Measurements from ENCODE around the gene COMMD4. TPM values are rescaled to one million over a fixed set of nuclear protein-coding genes. Genes with fewer than 3 reads are reported as not detected.
"Not testable (repeated sequence)": the region's sequence is repeated elsewhere in the genome, so short reads cannot be mapped to it uniquely, and the experiment has no call there.

Gene COMMD4
- total and polyA plus RNA-seq, 2 donors from 2014 or later = 67.6 to 162 TPM

- Histone ChIP-seq H3K27me3 (ENCODE audit: control insufficient read depth, insufficient read depth, low read length) (no peaks in the 10 kb centered on the region), H3K9me3 (ENCODE audit: control insufficient read depth in 2 of 3, insufficient read depth in 1 of 3, low read length in 3 of 3) (no peaks in the 10 kb centered on the region), H3K4me3 (ENCODE audit: low read length in 3 of 3) (no peak overlapping the region), H3K36me3 (ENCODE audit: control insufficient read depth in 2 of 3, insufficient read depth in 3 of 3, low read length in 3 of 3) (no peaks in the 10 kb centered on the region), H3K27ac (ENCODE audit: low read depth in 2 of 2, low read length in 2 of 2) (no peak overlapping the region), H3K9ac (ENCODE audit: low read length in 3 of 3) (no peak overlapping the region), H3K4me1 (ENCODE audit: control insufficient read depth in 2 of 3, insufficient read depth in 2 of 3, low read depth in 1 of 3, low read length in 3 of 3) (no peaks in the 10 kb centered on the region)
- TF ChIP-seq CTCF (IDR thresholded peaks at IDR 0.05; ENCODE audit: borderline replicate concordance, extremely low read depth, insufficient read depth) = no peak
- no peak for DNase-seq
- FAIRE-seq = no peak
- intact Hi-C loops (cut with DNase I) = no loop called here
Observed at GRCh38 chr15:75314552-75315290, 21.1 kb upstream of the COMMD4 start.

- H3K4me1 ChIP-seq (ENCODE audit: control insufficient read depth in 2 of 3, insufficient read depth in 2 of 3, low read depth in 1 of 3, low read length in 3 of 3); intact Hi-C loops (cut with DNase I); FAIRE-seq; H3K27ac ChIP-seq (ENCODE audit: low read depth in 2 of 2, low read length in 2 of 2); H3K4me3 ChIP-seq (ENCODE audit: low read length in 3 of 3); DNase-seq; H3K27me3 ChIP-seq (ENCODE audit: control insufficient read depth, insufficient read depth, low read length); H3K9me3 ChIP-seq (ENCODE audit: control insufficient read depth in 2 of 3, insufficient read depth in 1 of 3, low read length in 3 of 3); H3K36me3 ChIP-seq (ENCODE audit: control insufficient read depth in 2 of 3, insufficient read depth in 3 of 3, low read length in 3 of 3); H3K9ac ChIP-seq (ENCODE audit: low read length in 3 of 3): not testable (repeated sequence)
Observed at GRCh38 chr15:75319231-75319897, 16.5 kb upstream of the COMMD4 start.

GRCh38 chr15:75321711-75322110 lies 14.2 kb upstream of the COMMD4 start:
- DNase-seq (no peak), FAIRE-seq (no peak)
- TF ChIP-seq CTCF (IDR thresholded peaks at IDR 0.05; ENCODE audit: borderline replicate concordance, extremely low read depth, insufficient read depth) = no peak
- no peaks in the 10 kb centered on the region for H3K4me1 ChIP-seq (ENCODE audit: control insufficient read depth in 2 of 3, insufficient read depth in 2 of 3, low read depth in 1 of 3, low read length in 3 of 3)
- no peaks in the 10 kb centered on the region for H3K27me3 ChIP-seq (ENCODE audit: control insufficient read depth, insufficient read depth, low read length)
- H3K9ac ChIP-seq (ENCODE audit: low read length in 3 of 3) = no peak overlapping the region
- H3K9me3 ChIP-seq (ENCODE audit: control insufficient read depth in 2 of 3, insufficient read depth in 1 of 3, low read length in 3 of 3) = no peaks in the 10 kb centered on the region
- H3K27ac ChIP-seq (ENCODE audit: low read depth in 2 of 2, low read length in 2 of 2) = no peak overlapping the region
- no peaks in the 10 kb centered on the region for H3K36me3 ChIP-seq (ENCODE audit: control insufficient read depth in 2 of 3, insufficient read depth in 3 of 3, low read length in 3 of 3)
- intact Hi-C loops (cut with DNase I) = no loop called here
- no peak overlapping the region for H3K4me3 ChIP-seq (ENCODE audit: low read length in 3 of 3)

- no peaks in the 10 kb centered on the region for H3K27me3 ChIP-seq (ENCODE audit: control insufficient read depth, insufficient read depth, low read length)
- H3K36me3 ChIP-seq (ENCODE audit: control insufficient read depth in 2 of 3, insufficient read depth in 3 of 3, low read length in 3 of 3) = no peaks in the 10 kb centered on the region
- no peak overlapping the region for H3K27ac ChIP-seq (ENCODE audit: low read depth in 2 of 2, low read length in 2 of 2)
- H3K9me3 ChIP-seq (ENCODE audit: control insufficient read depth in 2 of 3, insufficient read depth in 1 of 3, low read length in 3 of 3) = no peaks in the 10 kb centered on the region
- DNase-seq = no peak
- TF ChIP-seq CTCF (IDR thresholded peaks at IDR 0.05; ENCODE audit: borderline replicate concordance, extremely low read depth, insufficient read depth) = no peak
- intact Hi-C loops (cut with DNase I) = no loop called here
- no peak for FAIRE-seq
- H3K4me1 ChIP-seq (ENCODE audit: control insufficient read depth in 2 of 3, insufficient read depth in 2 of 3, low read depth in 1 of 3, low read length in 3 of 3) = no peaks in the 10 kb centered on the region
- H3K4me3 ChIP-seq (ENCODE audit: low read length in 3 of 3) = no peak overlapping the region
- no peak overlapping the region for H3K9ac ChIP-seq (ENCODE audit: low read length in 3 of 3)
Observed at GRCh38 chr15:75325922-75326321, 9.9 kb upstream of the COMMD4 start.
